Ovary (tissue), 9 donors: ENCODE results near the gene PGLYRP2. TPM values are rescaled to one million over a fixed set of nuclear protein-coding genes. Genes with fewer than 3 reads are reported as not detected.

Experiments used
- DNase-seq, 5 donors: peaks; one replicate each; pipeline ENCODE4 v3.0.0-alpha.2; 2019 to 2020
- H3K27ac ChIP-seq, 2 donors: fragments of 200-600 bp; one replicate each; pipeline versions ENCODE4 v1.5.1 to v1.8.0; 2019 to 2022
- H3K27me3 ChIP-seq: fragments of 200-600 bp; one replicate; pipeline ENCODE4 v1.8.0; 2022
- H3K36me3 ChIP-seq: fragments of 200-600 bp; sonication (generic); one replicate; pipeline ENCODE4 v1.5.1; 2019
- H3K4me1 ChIP-seq: one replicate; pipeline ENCODE4 v1.8.1; 2013; ENCODE audit warnings: mild to moderate bottlenecking, moderate library complexity; ENCODE audit not compliant: insufficient read depth
- H3K4me3 ChIP-seq: fragments of 200-600 bp; sonication (generic); one replicate; pipeline ENCODE4 v1.5.1; 2017
- H3K9me3 ChIP-seq, 2 donors: fragments of 200-600 bp in 1 of 2; sonication (generic) in 1 of 2; one replicate each; pipeline versions ENCODE4 v1.5.1 to v1.8.1; 2013 to 2019; ENCODE audit warnings: mild to moderate bottlenecking in 1 of 2, moderate library complexity in 1 of 2
- CTCF ChIP-seq, 3 donors: fragments of 450-650 bp in 2 of 3; fragments of 200-600 bp in 1 of 3; IDR thresholded peaks; one replicate each; pipeline versions ENCODE4 v1.5.1 to v1.8.0; 2016 to 2022; ENCODE audit warnings: antibody characterized with exemption in 3 of 3, mild to moderate bottlenecking in 1 of 3
- EP300 ChIP-seq: sonication (generic); formaldehyde crosslinking; IDR thresholded peaks from one replicate; pipeline ENCODE4 v1.6.1; 2017; ENCODE audit warnings: antibody characterized with exemption
- POLR2A ChIP-seq: fragments of 450-650 bp; IDR thresholded peaks from one replicate; pipeline ENCODE4 v1.6.1; 2017; ENCODE audit warnings: antibody characterized with exemption, mild to moderate bottlenecking, moderate library complexity
- WGBS, 3 donors: extraction: QIAGEN DNeasy Blood & Tissue Kit in 1 of 3; methylation state at CpG; one replicate each; pipeline versions ENCODE4 v1.1.5 to v1.1.7; 2013 to 2017; 5-methylcytosine and 5-hydroxymethylcytosine counted together
- intact Hi-C, 4 donors: fragments of 100-400 bp; cut with DNase I; formaldehyde crosslinking; loops; one replicate each; pipeline versions ENCODE4 v1.11.0 to v1.15.1; 2022 to 2023
- polyA plus RNA-seq, 2 donors: library from polyadenylated mRNA; stranded (reverse); fragments of 200-250 nt in 1 of 2; fragments of 350-450 nt in 1 of 2; fragmentation: Illumina TruSeq in 1 of 2; extraction: RNeasy Lipid Tissue Mini Kit (QIAGEN cat#74804) in 1 of 2; gene quantifications; one replicate each; pipeline ENCODE4 v1.2.3, GENCODE V29; 2013 to 2014
- total RNA-seq, 7 donors: library from RNA; depleted of rRNA in 2 of 7; stranded (reverse); fragments of >200 nt in 2 of 7; fragmentation: NEBNext Ultra II Directional in 3 of 7; extraction: Animal tissue kit (Norgen Biotek cat#: 25700) in 3 of 7; gene quantifications; one replicate each; pipeline versions ENCODE4 v1.1.0 to v1.2.4, GENCODE V29; 2016 to 2023
- donor health status: DM: no; HTN: no; CAD: no; lungs with moderate emphysema.
- donor health status: DM: no; HTN: no; CAD: no.
- donor health status: Bipolar disorder and iron deficiency.
- donor health status: DM: yes; HTN: yes; CAD: no.
- donor health status: DM: no; HTN: no; CAD: no.
- donor health status: DM: yes; HTN: yes; CAD: no.

Gene PGLYRP2
- total and polyA plus RNA-seq, 9 donors = 0.28 TPM; not detected in 8

GRCh38 chr19:15445227-15445605 lies 34.1 kb downstream of the PGLYRP2 start:
- TF ChIP-seq POLR2A (no peak), CTCF (IDR thresholded peaks at IDR 0.05) (no peak), EP300 (no peak)
- no peaks in the 10 kb centered on the region for H3K9me3 ChIP-seq
- intact Hi-C loops = no loop called here
- WGBS, 3 donors = 87 to 92% (median 88%) methylated on average over 9 of the region's 9 CpGs
- H3K4me3 ChIP-seq = no peak overlapping the region
- no peaks in the 10 kb centered on the region for H3K27me3 ChIP-seq
- H3K4me1 ChIP-seq = peaks cover 10% of the 10 kb centered on the region
- H3K36me3 ChIP-seq = no peaks in the 10 kb centered on the region
- H3K27ac ChIP-seq = no peak overlapping the region
- no peak for DNase-seq

GRCh38 chr19:15444505-15445226 lies 34.6 kb downstream of the PGLYRP2 start:
- Histone ChIP-seq H3K4me1 (peaks cover 10% of the 10 kb centered on the region), H3K4me3 (no peak overlapping the region), H3K36me3 (no peaks in the 10 kb centered on the region), H3K27me3 (no peaks in the 10 kb centered on the region), H3K27ac (no peak overlapping the region), H3K9me3 (no peaks in the 10 kb centered on the region)
- WGBS, 3 donors = 76 to 89% (median 88%) methylated on average over 15 of the region's 15 CpGs
- peak in 1 of 5 donors; percentile 15 for DNase-seq
- no peak for TF ChIP-seq EP300
- no peak for TF ChIP-seq POLR2A
- no peak for TF ChIP-seq CTCF (IDR thresholded peaks at IDR 0.05)
- intact Hi-C loops = no loop called here

GRCh38 chr19:15443838-15444237 lies 35.5 kb downstream of the PGLYRP2 start:
- Histone ChIP-seq H3K4me1 (peaks cover 5% of the 10 kb centered on the region), H3K27me3 (no peaks in the 10 kb centered on the region), H3K4me3 (no peak overlapping the region), H3K9me3 (no peaks in the 10 kb centered on the region), H3K36me3 (no peaks in the 10 kb centered on the region), H3K27ac (no peak overlapping the region)
- TF ChIP-seq CTCF (IDR thresholded peaks at IDR 0.05) = no peak
- no peak for TF ChIP-seq EP300
- no peak for TF ChIP-seq POLR2A
- DNase-seq = peak in 2 of 5 donors; percentile 12 to 18
- intact Hi-C loops = no loop called here
- 73 to 77% (median 74%) methylated on average over 10 of the region's 10 CpGs for WGBS, 3 donors

GRCh38 chr19:15443325-15443724 lies 36.0 kb downstream of the PGLYRP2 start:
- H3K4me1 ChIP-seq = no peaks in the 10 kb centered on the region
- H3K9me3 ChIP-seq = no peaks in the 10 kb centered on the region
- H3K27me3 ChIP-seq = no peaks in the 10 kb centered on the region
- H3K27ac ChIP-seq = no peak overlapping the region
- intact Hi-C loops = no loop called here
- TF ChIP-seq EP300 (no peak), CTCF (IDR thresholded peaks at IDR 0.05) (no peak), POLR2A (no peak)
- H3K4me3 ChIP-seq = no peak overlapping the region
- peak in 1 of 5 donors; percentile 2 for DNase-seq
- H3K36me3 ChIP-seq = no peaks in the 10 kb centered on the region
- 89 to 96% (median 92%) methylated on average over 3 of the region's 3 CpGs for WGBS, 3 donors
